Measurements from ENCODE around the gene IPP.
"Not testable (repeated sequence)": the region's sequence is repeated elsewhere in the genome, so short reads cannot be mapped to it uniquely, and the experiment has no call there.

DNA sequence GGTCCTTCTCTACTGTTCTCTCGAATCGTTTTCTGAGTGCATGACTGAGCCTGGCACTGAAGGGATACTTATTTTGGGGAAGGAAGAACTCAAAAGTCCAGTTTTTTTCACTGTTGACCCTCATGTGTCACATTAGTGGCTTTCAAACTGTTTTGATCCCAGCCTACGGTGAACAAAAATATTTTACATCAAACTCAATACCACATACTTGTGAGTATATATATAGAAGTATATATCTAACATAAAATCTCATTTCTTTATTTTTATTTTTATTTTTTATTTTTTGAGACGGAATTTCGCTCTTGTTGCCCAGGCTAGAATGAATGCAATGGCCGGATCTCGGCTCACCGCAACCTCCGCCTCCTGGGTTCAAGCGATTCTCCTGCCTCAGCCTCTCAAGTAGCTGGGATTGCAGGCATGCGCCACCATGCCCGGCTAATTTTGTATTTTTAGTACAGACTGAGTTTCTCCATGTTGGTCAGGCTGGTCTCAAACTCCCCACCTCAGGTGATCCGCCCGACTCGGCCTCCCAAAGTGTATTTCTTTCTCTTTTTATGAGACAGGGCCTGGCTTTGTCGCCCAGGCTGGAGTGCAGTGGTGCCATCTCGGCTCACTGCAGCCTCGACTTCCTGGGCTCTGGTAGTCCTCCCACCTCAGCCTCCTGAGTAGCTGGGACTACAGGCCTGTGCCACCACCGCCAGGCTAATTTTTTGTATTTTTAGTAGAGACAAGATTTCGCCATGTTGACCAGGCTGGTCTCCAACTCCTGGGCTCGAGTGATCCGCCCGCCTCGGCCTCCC is 786 bp upstream of the IPP start:
- not testable (repeated sequence) for TF ChIP-seq POLR2A, CTCF, POLR2AphosphoS5, EP300 (IDR thresholded peaks at IDR 0.05)

Data from suprapubic skin (tissue), 4 donors.